ENCODE measurements around the gene SLC25A30. TPM values are rescaled to one million over a fixed set of nuclear protein-coding genes. Genes with fewer than 3 reads are reported as not detected.
"Not testable (repeated sequence)": the region's sequence is repeated elsewhere in the genome, so short reads cannot be mapped to it uniquely, and the experiment has no call there.

The SLC25A30 gene
- total RNA-seq, 1 donor from 2014 or later = 31.4 TPM

GRCh38 chr13:45436953-45437352, 18.8 kb upstream of the SLC25A30 start:
- Histone ChIP-seq H3K4me1 (peaks cover 5% of the 10 kb centered on the region), H3K4me3 (no peak overlapping the region), H3K9me3 (no peaks in the 10 kb centered on the region), H3K36me3 (no peaks in the 10 kb centered on the region), H3K27ac (no peak overlapping the region), H3K27me3 (no peaks in the 10 kb centered on the region)
- no peak for TF ChIP-seq CTCF (IDR thresholded peaks at IDR 0.05)
- intact Hi-C loops (cut with DNase I) = no loop called here
- DNase-seq = no peak
- no peak for ATAC-seq

- no peak for TF ChIP-seq CTCF (IDR thresholded peaks at IDR 0.05)
- DNase-seq (no peak), ATAC-seq (no peak)
- no peaks in the 10 kb centered on the region for H3K36me3 ChIP-seq
- no peak overlapping the region for H3K4me3 ChIP-seq
- no peaks in the 10 kb centered on the region for H3K9me3 ChIP-seq
- intact Hi-C loops (cut with DNase I) = no loop called here
- no peaks in the 10 kb centered on the region for H3K27me3 ChIP-seq
- H3K27ac ChIP-seq = no peak overlapping the region
- peaks cover 5% of the 10 kb centered on the region for H3K4me1 ChIP-seq
Measured at GRCh38 chr13:45436332-45436731, 18.2 kb upstream of the SLC25A30 start.

- no peak for ATAC-seq
- Histone ChIP-seq H3K4me1 (peaks cover 2% of the 10 kb centered on the region), H3K9me3 (no peaks in the 10 kb centered on the region), H3K27ac (no peak overlapping the region), H3K36me3 (no peaks in the 10 kb centered on the region), H3K4me3 (no peak overlapping the region), H3K27me3 (no peaks in the 10 kb centered on the region)
- intact Hi-C loops (cut with DNase I) = no loop called here
- no peak for TF ChIP-seq CTCF (IDR thresholded peaks at IDR 0.05)
- no peak for DNase-seq
Measured at GRCh38 chr13:45434556-45435371, 16.6 kb upstream of the SLC25A30 start.

- H3K4me1 ChIP-seq = no peaks in the 10 kb centered on the region
- no peak overlapping the region for H3K4me3 ChIP-seq
- no peaks in the 10 kb centered on the region for H3K27me3 ChIP-seq
- TF ChIP-seq CTCF (IDR thresholded peaks at IDR 0.05) = no peak
- DNase-seq (no peak), ATAC-seq (no peak)
- H3K36me3 ChIP-seq = no peaks in the 10 kb centered on the region
- H3K9me3 ChIP-seq = no peaks in the 10 kb centered on the region
- H3K27ac ChIP-seq = no peak overlapping the region
- intact Hi-C loops (cut with DNase I) = no loop called here
Measured at GRCh38 chr13:45433381-45433790, 15.2 kb upstream of the SLC25A30 start.

- Histone ChIP-seq H3K4me3 (no peak overlapping the region), H3K27me3 (no peaks in the 10 kb centered on the region), H3K36me3 (no peaks in the 10 kb centered on the region), H3K4me1 (no peaks in the 10 kb centered on the region), H3K9me3 (no peaks in the 10 kb centered on the region), H3K27ac (no peak overlapping the region)
- intact Hi-C loops (cut with DNase I) = no loop called here
- ATAC-seq = no peak
- no peak for TF ChIP-seq CTCF (IDR thresholded peaks at IDR 0.05)
- no peak for DNase-seq
Measured at GRCh38 chr13:45432737-45433380, 14.7 kb upstream of the SLC25A30 start.

GRCh38 chr13:45426056-45426841, 8.1 kb upstream of the SLC25A30 start:
- ATAC-seq = peak; percentile 41
- H3K4me3 ChIP-seq; H3K4me1 ChIP-seq; H3K27ac ChIP-seq; H3K36me3 ChIP-seq; H3K9me3 ChIP-seq; intact Hi-C loops (cut with DNase I); DNase-seq; H3K27me3 ChIP-seq: not testable (repeated sequence)

Measured in upper lobe of right lung (tissue), 1 donor.